H1 (cell line): Measurements from ENCODE around the gene EGFR. TPM values are rescaled to one million over a fixed set of nuclear protein-coding genes. Genes with fewer than 3 reads are reported as not detected.

Experiments
- CTCF ChIA-PET: fragments of 300-600 bp; sonication (Branson Sonifier 250); formaldehyde crosslinking; loops from one replicate; lab custom pipeline; 2021; ENCODE audit not compliant: partially characterized antibody; lab: Charles Lee
- POLR2A ChIA-PET: fragments of 300-600 bp; sonication (Branson Sonifier 250); formaldehyde crosslinking; loops from one replicate; lab custom pipeline; 2021; ENCODE audit warnings: inconsistent platforms; ENCODE audit not compliant: partially characterized antibody; lab: Charles Lee
- DNase-seq, 2 experiments: peaks; one replicate each; pipeline versions ENCODE4 v3.0.0 to v3.0.0-alpha.2; 2010 to 2022; ENCODE audit warnings: low spot score in 2 of 2, low read depth in 1 of 2, mixed read lengths in 1 of 2
- FAIRE-seq: peaks from 2 replicates; lab custom pipeline; 2011; peaks lifted over from hg19 to GRCh38; lab: Jason Lieb, UNC
- H2AFZ ChIP-seq: 2 replicates; pipeline ENCODE4 v1.8.1; 2012; ENCODE audit warnings: low read length, inconsistent platforms
- H2AK5ac ChIP-seq: 2 replicates; pipeline ENCODE4 v1.6.1; 2013; ENCODE audit warnings: low read depth, low read length
- H2BK120ac ChIP-seq: replicated peaks from 2 replicates; pipeline ENCODE3; 2013; ENCODE audit warnings: low read depth, low read length, inconsistent platforms
- H2BK12ac ChIP-seq: 2 replicates; pipeline ENCODE4 v1.6.1; 2013; ENCODE audit warnings: low read depth, low read length
- H2BK15ac ChIP-seq: 2 replicates; pipeline ENCODE4 v1.6.1; 2013; ENCODE audit warnings: low read length
- H2BK20ac ChIP-seq: 2 replicates; pipeline ENCODE4 v1.6.1; 2013; ENCODE audit warnings: low read length
- H2BK5ac ChIP-seq: 2 replicates; pipeline ENCODE4 v1.6.1; 2013; ENCODE audit warnings: low read depth, low read length
- H3K14ac ChIP-seq: 2 replicates; pipeline ENCODE4 v1.6.1; 2013; ENCODE audit warnings: inconsistent platforms; ENCODE audit not compliant: insufficient read length
- H3K18ac ChIP-seq: 2 replicates; pipeline ENCODE4 v1.6.1; 2013; ENCODE audit warnings: low read length; ENCODE audit errors: extremely low read depth
- H3K23ac ChIP-seq: 2 replicates; pipeline ENCODE4 v1.6.1; 2013; ENCODE audit warnings: inconsistent platforms; ENCODE audit not compliant: insufficient read length
- H3K23me2 ChIP-seq: 2 replicates; pipeline ENCODE4 v1.6.1; 2013; ENCODE audit warnings: low read depth, low read length
- H3K27ac ChIP-seq: 2 replicates; pipeline ENCODE4 v1.6.1; 2011; ENCODE audit warnings: low read depth, low read length, inconsistent platforms
- H3K27me3 ChIP-seq, 4 experiments: replicated peaks in 1 of 4; 1 replicate in 1 of 4; 2 replicates in 3 of 4; pipeline versions ENCODE4 v1.6.1 to v1.8.1; 2011 to 2013; ENCODE audit warnings: low read length in 3 of 4, mild to moderate bottlenecking in 3 of 4, inconsistent platforms in 2 of 4, mixed read lengths in 2 of 4, moderate library complexity in 1 of 4; ENCODE audit not compliant: control insufficient read depth in 3 of 4, insufficient read depth in 3 of 4; ENCODE audit errors: extremely low read depth in 1 of 4
- H3K36me3 ChIP-seq, 4 experiments: 2 replicates each; pipeline versions ENCODE4 v1.6.1 to v1.8.1; 2011 to 2013; ENCODE audit warnings: mild to moderate bottlenecking in 4 of 4, low read length in 3 of 4, moderate library complexity in 2 of 4, control low read depth in 1 of 4, inconsistent platforms in 1 of 4; ENCODE audit not compliant: insufficient read depth in 4 of 4, control insufficient read depth in 2 of 4
- H3K4ac ChIP-seq: replicated peaks from 2 replicates; pipeline ENCODE3; 2013; ENCODE audit warnings: low read length, low read depth, mixed read lengths, inconsistent platforms; ENCODE audit not compliant: insufficient read length
- H3K4me1 ChIP-seq, 4 experiments: replicated peaks in 1 of 4; 1 replicate in 1 of 4; 2 replicates in 3 of 4; pipeline versions ENCODE4 v1.6.1 to v1.8.1; 2011 to 2013; ENCODE audit warnings: low read length in 3 of 4, inconsistent platforms in 2 of 4, mixed read lengths in 1 of 4; ENCODE audit not compliant: insufficient read depth in 4 of 4, control insufficient read depth in 3 of 4
- H3K4me2 ChIP-seq, 2 experiments: 2 replicates each; pipeline versions ENCODE4 v1.6.1 to v1.8.1; 2011 to 2013; ENCODE audit warnings: low read depth in 2 of 2, low read length in 2 of 2, control low read depth in 1 of 2, inconsistent platforms in 1 of 2, mild to moderate bottlenecking in 1 of 2; ENCODE audit not compliant: insufficient read depth in 1 of 2
- H3K4me3 ChIP-seq, 4 experiments: fragments of 200-600, 300-600 bp in 1 of 4; sonication (generic), shearing (Covaris generic), sonication (Bioruptor Twin) in 1 of 4; 2 replicates each; pipeline versions ENCODE4 v1.5.1 to v1.8.1; 2011 to 2016; ENCODE audit warnings: low read length in 4 of 4, low read depth in 3 of 4, control low read depth in 2 of 4, inconsistent platforms in 2 of 4, mild to moderate bottlenecking in 2 of 4, mixed read lengths in 1 of 4, moderate library complexity in 1 of 4; ENCODE audit not compliant: insufficient read depth in 2 of 4; ENCODE audit errors: extremely low read depth in 1 of 4
- H3K56ac ChIP-seq: replicated peaks from 2 replicates; pipeline ENCODE3; 2013; ENCODE audit warnings: low read depth, mild to moderate bottlenecking, mixed read lengths, low read length, inconsistent platforms; ENCODE audit not compliant: insufficient read length
- H3K79me1 ChIP-seq: 2 replicates; pipeline ENCODE4 v1.6.1; 2013; ENCODE audit warnings: low read depth, low read length, control low read depth
- H3K79me2 ChIP-seq, 2 experiments: 2 replicates each; pipeline versions ENCODE4 v1.6.1 to v1.8.1; 2012 to 2013; ENCODE audit warnings: low read length in 2 of 2, mild to moderate bottlenecking in 2 of 2, inconsistent platforms in 1 of 2; ENCODE audit not compliant: insufficient read depth in 2 of 2, control insufficient read depth in 1 of 2
- H3K9ac ChIP-seq, 4 experiments: replicated peaks in 1 of 4; 1 replicate in 1 of 4; 2 replicates in 3 of 4; pipeline versions ENCODE4 v1.6.1 to v1.8.1; 2011 to 2013; ENCODE audit warnings: low read depth in 3 of 4, low read length in 3 of 4, control low read depth in 2 of 4, mild to moderate bottlenecking in 2 of 4, moderate library complexity in 2 of 4, inconsistent platforms in 1 of 4; ENCODE audit errors: extremely low read depth in 1 of 4
- H3K9me3 ChIP-seq, 2 experiments: 2 replicates each; pipeline versions ENCODE4 v1.6.1 to v1.8.1; 2012 to 2013; ENCODE audit warnings: mild to moderate bottlenecking in 2 of 2, moderate library complexity in 2 of 2, control low read depth in 1 of 2, inconsistent platforms in 1 of 2, low read depth in 1 of 2, low read length in 1 of 2, mixed read lengths in 1 of 2; ENCODE audit not compliant: insufficient read depth in 2 of 2
- H4K20me1 ChIP-seq, 2 experiments: replicated peaks in 1 of 2; 2 replicates each; pipeline versions ENCODE3 to v1.8.1; 2011 to 2013; ENCODE audit warnings: inconsistent platforms in 2 of 2, low read length in 2 of 2, mild to moderate bottlenecking in 1 of 2; ENCODE audit not compliant: insufficient read depth in 2 of 2, control insufficient read depth in 1 of 2
- H4K5ac ChIP-seq: 2 replicates; pipeline ENCODE4 v1.6.1; 2013; ENCODE audit warnings: low read length, low read depth, mixed read lengths, inconsistent platforms; ENCODE audit not compliant: insufficient read length
- H4K8ac ChIP-seq: 2 replicates; pipeline ENCODE4 v1.8.0; 2013; ENCODE audit warnings: mild to moderate bottlenecking, moderate library complexity, low read length, inconsistent platforms; ENCODE audit not compliant: insufficient read depth; ENCODE audit errors: extremely low read depth
- H4K91ac ChIP-seq: replicated peaks from 2 replicates; pipeline ENCODE3; 2013; ENCODE audit warnings: low read length, mixed read lengths, inconsistent platforms; ENCODE audit not compliant: insufficient read length
- EZH2 ChIP-seq: fragments of 200-600 bp; sonication (generic); IDR thresholded peaks from 2 replicates; pipeline ENCODE4 v1.7.1; 2012; ENCODE audit warnings: low read depth, mild to moderate bottlenecking, moderate library complexity, low read length, inconsistent platforms; ENCODE audit not compliant: severe bottlenecking
- JUN ChIP-seq: IDR thresholded peaks from 2 replicates; pipeline ENCODE4 v1.6.1; 2011; ENCODE audit warnings: low read depth, mild to moderate bottlenecking, improper control_type of control experiment, low read length
- KDM1A ChIP-seq: fragments of 200-600, 300-600 bp; sonication (generic); IDR thresholded peaks from 2 replicates; pipeline ENCODE4 v1.7.1; 2016; ENCODE audit warnings: mild to moderate bottlenecking, low read length, borderline replicate concordance
- SAP30 ChIP-seq: fragments of 300-600 bp; sonication (generic); IDR thresholded peaks from 2 replicates; pipeline ENCODE4 v1.7.1; 2012; ENCODE audit warnings: low read length, moderate library complexity, mild to moderate bottlenecking, inconsistent platforms; ENCODE audit not compliant: insufficient read depth, insufficient replicate concordance
- TBP ChIP-seq: IDR thresholded peaks from 2 replicates; pipeline ENCODE4 v1.6.1; 2011; ENCODE audit warnings: low read depth, low read length, improper control_type of control experiment
- WGBS, 2 experiments: shearing (Covaris generic) in 1 of 2; methylation state at CpG; one replicate each; pipeline versions ENCODE4 v1.1.6 to v1.1.7; 2013 to 2015; ENCODE audit warnings: low lambda C conversion rate in 2 of 2, mixed read lengths in 2 of 2, inconsistent platforms in 1 of 2, low coverage in 1 of 2, missing lambda C conversion rate in 1 of 2; ENCODE audit not compliant: insufficient replicate concordance in 2 of 2, insufficient coverage in 1 of 2, insufficient read length in 1 of 2; ENCODE audit errors: extremely low coverage in 1 of 2, missing lambda C conversion rate in 1 of 2; 5-methylcytosine and 5-hydroxymethylcytosine counted together
- polyA plus RNA-seq, 7 experiments: library from polyadenylated mRNA; depleted of rRNA in 3 of 7; stranded (reverse) in 5 of 7; unstranded in 2 of 7; fragments of >200 nt in 5 of 7; fragments of 200-250 nt in 2 of 7; gene quantifications; 1 replicate in 5 of 7; 2 replicates in 1 of 7; 4 replicates in 1 of 7; pipeline versions ENCODE4 v1.2.1 to v1.2.3, GENCODE V29; 2011 to 2013; ENCODE audit warnings: missing spikeins in 2 of 7, mixed read lengths in 2 of 7
- total RNA-seq: library from RNA; stranded (reverse); fragmentation: NEBNext Ultra II Directional; extraction: Animal tissue kit (Norgen Biotek cat#: 25700); gene quantifications from 2 replicates; pipeline ENCODE4 v1.2.1, GENCODE V29; 2021

The EGFR gene
- total and polyA plus RNA-seq, 2 of the 8 experiments (the other 6 are each of a cell fraction or from before 2014, with no cell fraction given): 1.9 to 5.8 TPM

- FAIRE-seq (no peak), DNase-seq (no peak)
- ChIA-PET POLR2A (no interaction called here), CTCF (no interaction called here)
- Histone ChIP-seq H2BK15ac (no peak overlapping the region), H4K8ac (peak overlapping the region; percentile 72; the same call in 1 of the 2 replicates), H3K9me3 (no peaks in the 10 kb centered on the region), H2BK12ac (no peak overlapping the region), H3K14ac (no peak overlapping the region), H3K23ac (no peak overlapping the region), H3K4ac (no peak overlapping the region), H3K27me3 (peaks cover 0 to 2% (median 0%) of the 10 kb centered on the region in 4 experiments; a peak in 1 of 7 replicates), H2AFZ (no peak overlapping the region), H2BK20ac (no peak overlapping the region), H2BK5ac (no peak overlapping the region), H4K91ac (no peak overlapping the region), H2BK120ac (no peak overlapping the region), H3K56ac (no peak overlapping the region), H4K20me1 (no peaks in the 10 kb centered on the region), H3K4me2 (no peak overlapping the region), H4K5ac (no peak overlapping the region), H2AK5ac (no peak overlapping the region), H3K27ac (no peak overlapping the region), H3K79me2 (no peaks in the 10 kb centered on the region), H3K9ac (no peak overlapping the region), H3K18ac (no peak overlapping the region), H3K4me1 (peaks cover 0 to 8% (median 2%) of the 10 kb centered on the region in 4 experiments; a peak in 1 of 7 replicates), H3K36me3 (no peaks in the 10 kb centered on the region), H3K23me2 (no peaks in the 10 kb centered on the region), H3K4me3 (no peak overlapping the region), H3K79me1 (no peaks in the 10 kb centered on the region)
- no peak for TF ChIP-seq EZH2
- no peak for TF ChIP-seq KDM1A
- TF ChIP-seq TBP: no peak
- TF ChIP-seq SAP30: no peak
- TF ChIP-seq JUN: no peak
- WGBS, 2 experiments: 92 to 100% methylated on average over 1 to 6 of the region's 6 CpGs
Measured at GRCh38 chr7:55235801-55236200, 217.0 kb downstream of the EGFR start.
